Adipose tissue (tissue), 3 donors: ENCODE measurements around the gene PTK7. TPM values are rescaled to one million over a fixed set of nuclear protein-coding genes. Genes with fewer than 3 reads are reported as not detected.

Experiments
- H3K27ac ChIP-seq: one replicate; pipeline ENCODE4 v1.5.1; 2013; ENCODE audit warnings: low read depth, low read length
- WGBS, 3 donors: extraction: QIAGEN DNeasy Blood & Tissue Kit; methylation state at CpG; one replicate each; pipeline ENCODE4 v1.1.7; 2013; 5-methylcytosine and 5-hydroxymethylcytosine counted together
- polyA plus RNA-seq, 3 donors: library from polyadenylated mRNA; stranded (reverse); fragments of 200-250 nt; gene quantifications; one replicate each; pipeline ENCODE4 v1.2.3, GENCODE V29; 2013
- donor health status: healthy with polysubstance abuse.
- donor health status: Bipolar disorder and iron deficiency.
- donor health status: healthy.

The PTK7 gene
- polyA plus RNA-seq, 3 donors, result 6.6 to 15.7 (median 11.2) TPM

GRCh38 chr6:43052842-43053544, 23.1 kb upstream of the PTK7 start:
- WGBS, 3 donors, result 9 to 21% (median 15%) methylated on average over 22 of the region's 22 CpGs
- no peak overlapping the region for H3K27ac ChIP-seq

- 1 to 2% (median 1%) methylated on average over 42 to 45 of the region's 45 CpGs for WGBS, 3 donors
- H3K27ac ChIP-seq, result no peak within 1 kb of the TSS
Measured at GRCh38 chr6:43053545-43054205, 22.4 kb upstream of the PTK7 start, which contains the start of gene CUL7. Gene CUL7, minus strand, starts transcription at chr6:43053851. Its CDS starts 1,063 bp downstream, at chr6:43052788.

GRCh38 chr6:43054206-43054943, 21.7 kb upstream of the PTK7 start:
- no peak overlapping the region for H3K27ac ChIP-seq
- whole genome bisulfite sequencing, 3 donors, result 66 to 71% (median 68%) methylated on average over 17 of the region's 17 CpGs

GRCh38 chr6:43055966-43056365, 20.1 kb upstream of the PTK7 start:
- no peak overlapping the region for H3K27ac ChIP-seq
- WGBS, 3 donors, result 77 to 89% (median 86%) methylated on average over 8 of the region's 8 CpGs

GRCh38 chr6:43058531-43058930, 17.6 kb upstream of the PTK7 start:
- H3K27ac ChIP-seq, result no peak overlapping the region
- 52 to 77% (median 76%) methylated on average over 1 of the region's 1 CpG for WGBS, 3 donors

GRCh38 chr6:43059168-43060033, 16.7 kb upstream of the PTK7 start, which contains the start of the genes KLC4 and MRPL2:
Gene KLC4, plus strand, starts transcription at chr6:43059631. Its CDS starts 1,705 bp downstream, at chr6:43061336.
Gene MRPL2, minus strand, starts transcription at chr6:43059434. Its CDS starts 53 bp downstream, at chr6:43059381.
- WGBS, 3 donors, result 0% methylated on average over 64 of the region's 64 CpGs
- no peak within 1 kb of the TSS for H3K27ac ChIP-seq

- no peak overlapping the region for H3K27ac ChIP-seq
- WGBS, 3 donors, result 6 to 15% (median 11%) methylated on average over 15 of the region's 15 CpGs
Measured at GRCh38 chr6:43060034-43060754, 15.9 kb upstream of the PTK7 start.

- H3K27ac ChIP-seq, result no peak overlapping the region
- 65 to 90% (median 81%) methylated on average over 12 of the region's 12 CpGs for WGBS, 3 donors
Measured at GRCh38 chr6:43060755-43061633, 15.1 kb upstream of the PTK7 start.

- 77 to 86% (median 84%) methylated on average over 2 of the region's 2 CpGs for WGBS, 3 donors
- no peak overlapping the region for H3K27ac ChIP-seq
Measured at GRCh38 chr6:43061861-43062260, 14.3 kb upstream of the PTK7 start.

GRCh38 chr6:43062818-43063217, 13.3 kb upstream of the PTK7 start:
- H3K27ac ChIP-seq, result no peak overlapping the region
- 92 to 95% (median 93%) methylated on average over 12 of the region's 12 CpGs for WGBS, 3 donors

GRCh38 chr6:43070028-43070632, 6.0 kb upstream of the PTK7 start:
- H3K27ac ChIP-seq, result no peak overlapping the region
- 56 to 70% (median 67%) methylated on average over 6 of the region's 6 CpGs for WGBS, 3 donors

GRCh38 chr6:43074847-43075669, 1.1 kb upstream of the PTK7 start:
- WGBS, 3 donors, result 56 to 73% (median 57%) methylated on average over 6 of the region's 6 CpGs
- no peak overlapping the region for H3K27ac ChIP-seq

- 1% methylated on average over 68 to 72 of the region's 72 CpGs for WGBS, 3 donors
Measured at GRCh38 chr6:43076464-43077332, 584 bp downstream of the PTK7 start.

GRCh38 chr6:43077333-43077809, 1.3 kb downstream of the PTK7 start:
- 42 to 46% (median 46%) methylated on average over 8 of the region's 8 CpGs for WGBS, 3 donors
- no peak overlapping the region for H3K27ac ChIP-seq

More at GRCh38 chr6:43076464-43077332, 584 bp downstream of the PTK7 start:
- H3K27ac ChIP-seq, result no peak overlapping the region
